B cell (primary cell): ENCODE data around the gene INPP4A. TPM values are rescaled to one million over a fixed set of nuclear protein-coding genes. Genes with fewer than 3 reads are reported as not detected.

Source experiments
- ATAC-seq: fragments of 200-7000 bp; cut with Tn5 transposase; one replicate; pipeline ENCODE4 v1.10.0; 2021; ENCODE audit warnings: low read depth, mild to moderate bottlenecking, moderate number of reproducible peaks, moderate library complexity
- CTCF ChIA-PET: fragments of 350-600 bp; sonication (Branson Sonifier 250); formaldehyde crosslinking; loops from one replicate; lab custom pipeline; 2021; ENCODE audit warnings: antibody characterized with exemption, inconsistent platforms; lab: Charles Lee
- POLR2A ChIA-PET: fragments of 350-600 bp; sonication (Branson Sonifier 250); formaldehyde crosslinking; loops from one replicate; lab custom pipeline; 2021; ENCODE audit warnings: antibody characterized with exemption; lab: Charles Lee
- DNase-seq: peaks from one replicate; pipeline ENCODE4 v3.0.0; 2013
- H2AFZ ChIP-seq: 2 replicates; pipeline ENCODE4 v1.6.1; 2012; ENCODE audit warnings: mild to moderate bottlenecking, low read depth, low read length; ENCODE audit not compliant: insufficient read depth, poor library complexity, severe bottlenecking
- H3K27ac ChIP-seq, 2 donors: 1 replicate in 1 of 2; 2 replicates in 1 of 2; pipeline ENCODE4 v1.5.1; 2012 to 2013; ENCODE audit warnings: low read length in 2 of 2, mild to moderate bottlenecking in 2 of 2, moderate library complexity in 1 of 2
- H3K27me3 ChIP-seq, 4 experiments: fragments of 200-600 bp in 1 of 4; sonication (generic) in 1 of 4; replicated peaks in 1 of 4; 1 replicate in 2 of 4; 2 replicates in 2 of 4; pipeline versions ENCODE4 v1.6.1 to v1.7.0; 2013 to 2016; ENCODE audit warnings: low read length in 3 of 4, mild to moderate bottlenecking in 2 of 4, mixed read lengths in 1 of 4, moderate library complexity in 1 of 4; ENCODE audit not compliant: insufficient read depth in 4 of 4, control insufficient read depth in 3 of 4; ENCODE audit errors: control extremely low read depth in 1 of 4
- H3K36me3 ChIP-seq, 2 experiments: replicated peaks in 1 of 2; 1 replicate in 1 of 2; 2 replicates in 1 of 2; pipeline versions ENCODE4 v1.6.1 to v1.7.1; 2013; ENCODE audit warnings: low read length in 1 of 2; ENCODE audit not compliant: insufficient read depth in 2 of 2, control insufficient read depth in 1 of 2; ENCODE audit errors: control extremely low read depth in 1 of 2, extremely low read depth in 1 of 2
- H3K4me1 ChIP-seq, 2 donors: fragments of 200-600 bp in 1 of 2; sonication (generic) in 1 of 2; 1 replicate in 1 of 2; 2 replicates in 1 of 2; pipeline versions ENCODE4 v1.5.1 to v1.6.1; 2013 to 2017; ENCODE audit warnings: low read length in 2 of 2; ENCODE audit not compliant: control insufficient read depth in 2 of 2, insufficient read depth in 2 of 2
- H3K4me2 ChIP-seq: replicated peaks from 2 replicates; pipeline ENCODE3; 2012; ENCODE audit warnings: mild to moderate bottlenecking, low read depth, low read length; ENCODE audit not compliant: poor library complexity, severe bottlenecking
- H3K4me3 ChIP-seq, 5 experiments: fragments of 200-600 bp in 1 of 5; sonication (generic) in 1 of 5; 1 replicate in 3 of 5; 2 replicates in 2 of 5; pipeline versions ENCODE4 v1.5.1 to v1.7.0; 2011 to 2016; ENCODE audit warnings: low read length in 4 of 5, mild to moderate bottlenecking in 4 of 5, low read depth in 2 of 5, control low read depth in 1 of 5, moderate library complexity in 1 of 5; ENCODE audit not compliant: insufficient read depth in 1 of 5; ENCODE audit errors: control extremely low read depth in 1 of 5, extremely low read depth in 1 of 5
- H3K79me2 ChIP-seq: fragments of 200-600 bp; sonication (generic); one replicate; pipeline ENCODE4 v1.6.0; 2016; ENCODE audit warnings: low read length; ENCODE audit not compliant: control insufficient read depth, insufficient read depth
- H3K9ac ChIP-seq: fragments of 200-600 bp; sonication (generic); 2 replicates; pipeline ENCODE4 v1.6.1; 2017; ENCODE audit warnings: mild to moderate bottlenecking, low read length, moderate library complexity
- H3K9me3 ChIP-seq, 3 donors: one replicate each; pipeline versions ENCODE4 v1.6.1 to v1.7.1; 2013; ENCODE audit warnings: low read length in 2 of 3; ENCODE audit not compliant: control insufficient read depth in 2 of 3, insufficient read depth in 1 of 3; ENCODE audit errors: control extremely low read depth in 1 of 3
- H4K20me1 ChIP-seq: 2 replicates; pipeline ENCODE4 v1.6.0; 2012; ENCODE audit warnings: mild to moderate bottlenecking, low read length; ENCODE audit not compliant: insufficient read depth, control insufficient read depth, poor library complexity, severe bottlenecking
- H3K27ac Mint-ChIP-seq: one replicate; pipeline ENCODE4 v1.8.0; 2021; ENCODE audit warnings: mixed read lengths
- H3K27me3 Mint-ChIP-seq: one replicate; pipeline ENCODE4 v1.8.0; 2021; ENCODE audit warnings: mixed read lengths
- H3K4me1 Mint-ChIP-seq: one replicate; pipeline ENCODE4 v1.8.0; 2021; ENCODE audit warnings: mixed read lengths
- H3K4me3 Mint-ChIP-seq: one replicate; pipeline ENCODE4 v1.8.0; 2021; ENCODE audit warnings: mixed read lengths
- H3K9me3 Mint-ChIP-seq: one replicate; pipeline ENCODE4 v1.8.0; 2022; ENCODE audit warnings: mixed read lengths; ENCODE audit not compliant: insufficient read depth
- CTCF ChIP-seq: fragments of 200-600 bp; IDR thresholded peaks from one replicate; pipeline ENCODE4 v1.8.0; 2022; ENCODE audit warnings: antibody characterized with exemption, mild to moderate bottlenecking
- EZH2 ChIP-seq: IDR thresholded peaks from 2 replicates; pipeline ENCODE4 v1.6.1; 2012; ENCODE audit warnings: borderline replicate concordance, low read depth, mild to moderate bottlenecking, moderate library complexity, low read length; ENCODE audit not compliant: insufficient read depth, poor library complexity, severe bottlenecking
- WGBS: methylation state at CpG from one replicate; pipeline ENCODE4 v1.1.5; 2013; ENCODE audit warnings: missing lambda C conversion rate; ENCODE audit not compliant: insufficient coverage; 5-methylcytosine and 5-hydroxymethylcytosine counted together
- intact Hi-C: fragments of 100-400 bp; cut with micrococcal nuclease; formaldehyde crosslinking; loops from one replicate; pipeline ENCODE4 v1.10.0; 2022
- polyA plus RNA-seq: library from polyadenylated mRNA; depleted of rRNA; stranded (reverse); fragments of >200 nt; gene quantifications from 2 replicates; pipeline ENCODE4 v1.2.3, GENCODE V29; 2012
- total RNA-seq, 2 donors: library from RNA; stranded (reverse); fragments of 120-200 nt in 1 of 2; gene quantifications; 1 replicate in 1 of 2; 2 replicates in 1 of 2; pipeline versions ENCODE4 v1.2.3 to v1.2.4, GENCODE V29; 2013 to 2022

Gene INPP4A
- total and polyA plus RNA-seq, 2 donors (not counting 1 experiment from before 2014, with no cell fraction given): 10.7 to 22.5 TPM

- CTCF ChIA-PET: interaction anchor here (1.4 kb wide), 1 partner anchor 61 kb away, joined by 4 read pairs; no protein-coding TSS in a partner anchor
- WGBS: 83% methylated on average over 1 of the region's 5 CpGs
These were observed 17.9 kb upstream of the INPP4A start for GRCh38 chr2:98426771-98427170.

GRCh38 chr2:98432145-98432544 lies 12.5 kb upstream of the INPP4A start:
- Mint-ChIP-seq H3K27ac (no peak overlapping the region), H3K4me3 (no peak overlapping the region), H3K27me3 (peaks cover 9% of the 10 kb centered on the region), H3K9me3 (peaks cover 6% of the 10 kb centered on the region), H3K4me1 (no peaks in the 10 kb centered on the region)
- intact Hi-C loops: no loop called here
- Histone ChIP-seq H3K9ac (no peak overlapping the region), H3K79me2 (no peaks in the 10 kb centered on the region), H3K4me1 (no peaks in the 10 kb centered on the region), H4K20me1 (no peaks in the 10 kb centered on the region), H3K36me3 (no peaks in the 10 kb centered on the region), H3K4me2 (no peak overlapping the region), H3K9me3 (peaks cover 0 to 7% (median 3%) of the 10 kb centered on the region in 3 donors), H3K27me3 (peaks cover 0 to 9% (median 0%) of the 10 kb centered on the region in 4 experiments), H2AFZ (no peak overlapping the region), H3K4me3 (no peak overlapping the region), H3K27ac (no peak overlapping the region)
- TF ChIP-seq CTCF: no peak
- no peak for ATAC-seq
- ChIA-PET CTCF (no interaction called here), POLR2A (no interaction called here)
- DNase-seq: no peak

More at GRCh38 chr2:98426771-98427170, 17.9 kb upstream of the INPP4A start:
- no peak overlapping the region for H3K4me3 ChIP-seq
- no peak for ATAC-seq
- peaks cover 4 to 7% (median 5%) of the 10 kb centered on the region in 3 donors for H3K9me3 ChIP-seq
- no peaks in the 10 kb centered on the region for H3K79me2 ChIP-seq
- Mint-ChIP-seq H3K27me3 (peaks cover 13% of the 10 kb centered on the region), H3K9me3 (peaks cover 7% of the 10 kb centered on the region), H3K27ac (no peak overlapping the region), H3K4me3 (no peak overlapping the region), H3K4me1 (no peaks in the 10 kb centered on the region)
- no peaks in the 10 kb centered on the region for H4K20me1 ChIP-seq
- POLR2A ChIA-PET: no interaction called here
- H3K27me3 ChIP-seq: peaks cover 0 to 9% (median 0%) of the 10 kb centered on the region in 4 experiments
- no peaks in the 10 kb centered on the region for H3K36me3 ChIP-seq
- no peaks in the 10 kb centered on the region for H3K4me1 ChIP-seq
- intact Hi-C loops: no loop called here
- no peak overlapping the region for H3K4me2 ChIP-seq
- no peak overlapping the region for H3K9ac ChIP-seq
- no peak for DNase-seq
- H3K27ac ChIP-seq: no peak overlapping the region
- no peak for TF ChIP-seq EZH2
- H2AFZ ChIP-seq: no peak overlapping the region
